GM21526 (cell line): ENCODE data around the gene VWA3B.

Experiments
- ATAC-seq: cut with Tn5 transposase; IDR thresholded peaks from one replicate; pipeline ENCODE4 v1.9.1; 2021; ENCODE audit warnings: moderate library complexity; ENCODE audit not compliant: unreplicated experiment, low FRiP score

VWA3B gene

GRCh38 chr2:98170076-98170475 is 83.1 kb downstream of the VWA3B start:
- no peak for ATAC-seq

GRCh38 chr2:98172150-98172765 is 85.3 kb downstream of the VWA3B start:
- no peak for ATAC-seq

- ATAC-seq = no peak
Observed at GRCh38 chr2:98172951-98173350, 86.0 kb downstream of the VWA3B start.

GRCh38 chr2:98175811-98176210 is 88.8 kb downstream of the VWA3B start:
- ATAC-seq = no peak

GRCh38 chr2:98177286-98177685 is 90.3 kb downstream of the VWA3B start:
- no peak for ATAC-seq

- no peak for ATAC-seq
Observed at GRCh38 chr2:98177986-98178385, 91.0 kb downstream of the VWA3B start.

- ATAC-seq = no peak
Observed at GRCh38 chr2:98180456-98180855, 93.5 kb downstream of the VWA3B start.

- ATAC-seq = no peak
Observed at GRCh38 chr2:98181346-98181745, 94.4 kb downstream of the VWA3B start.

- ATAC-seq = no peak
Observed at GRCh38 chr2:98185801-98186200, 98.8 kb downstream of the VWA3B start.

- ATAC-seq = no peak
Observed at GRCh38 chr2:98187194-98187593, 100.2 kb downstream of the VWA3B start.

- no peak for ATAC-seq
Observed at GRCh38 chr2:98188351-98189046, 101.5 kb downstream of the VWA3B start.

- no peak for ATAC-seq
Observed at GRCh38 chr2:98191883-98192282, 104.9 kb downstream of the VWA3B start.

GRCh38 chr2:98201576-98201975 is 114.6 kb downstream of the VWA3B start:
- ATAC-seq = no peak

GRCh38 chr2:98205889-98206288 is 118.9 kb downstream of the VWA3B start:
- ATAC-seq = no peak

GRCh38 chr2:98212092-98213000 is 125.4 kb downstream of the VWA3B start:
- ATAC-seq = no peak

GRCh38 chr2:98216616-98217015 is 129.6 kb downstream of the VWA3B start:
- no peak for ATAC-seq

- no peak for ATAC-seq
Observed at GRCh38 chr2:98219152-98219551, 132.2 kb downstream of the VWA3B start.

GRCh38 chr2:98233941-98234340 is 147.0 kb downstream of the VWA3B start:
- no peak for ATAC-seq

- no peak for ATAC-seq
Observed at GRCh38 chr2:98234776-98235175, 147.8 kb downstream of the VWA3B start.

GRCh38 chr2:98236935-98237334 is 150.0 kb downstream of the VWA3B start:
- ATAC-seq = no peak

GRCh38 chr2:98240786-98241398 is 153.9 kb downstream of the VWA3B start:
- ATAC-seq = no peak
